ENCODE measurements around the gene GHRH.

The GHRH gene

GRCh38 chr20:37290158-37290810 lies 28.7 kb upstream of the GHRH start:
- DNase-seq: no peak

GRCh38 chr20:37288091-37288490 lies 26.5 kb upstream of the GHRH start:
- no peak for DNase-seq

- no peak for DNase-seq
Measured at GRCh38 chr20:37285664-37286374, 24.2 kb upstream of the GHRH start.

- DNase-seq: no peak
Measured at GRCh38 chr20:37284691-37285161, 23.1 kb upstream of the GHRH start.

GRCh38 chr20:37283530-37284195 lies 22.0 kb upstream of the GHRH start:
- DNase-seq: no peak

- no peak for DNase-seq
Measured at GRCh38 chr20:37282556-37282955, 20.9 kb upstream of the GHRH start.

GRCh38 chr20:37280403-37280802 lies 18.8 kb upstream of the GHRH start:
- no peak for DNase-seq

- DNase-seq: no peak
Measured at GRCh38 chr20:37279820-37280219, 18.2 kb upstream of the GHRH start.

- DNase-seq: no peak
Measured at GRCh38 chr20:37278966-37279590, 17.5 kb upstream of the GHRH start.

- DNase-seq: no peak
Measured at GRCh38 chr20:37277253-37277593, 15.6 kb upstream of the GHRH start.

- DNase-seq: peak; percentile 17
Measured at GRCh38 chr20:37276494-37277252, 15.1 kb upstream of the GHRH start.

- DNase-seq: no peak
Measured at GRCh38 chr20:37274851-37275524, 13.4 kb upstream of the GHRH start.

- no peak for DNase-seq
Measured at GRCh38 chr20:37273988-37274387, 12.4 kb upstream of the GHRH start.

- DNase-seq: no peak
Measured at GRCh38 chr20:37271421-37271768, 9.8 kb upstream of the GHRH start.

- DNase-seq: no peak
Measured at GRCh38 chr20:37270576-37271420, 9.2 kb upstream of the GHRH start.

GRCh38 chr20:37267667-37268313 lies 6.2 kb upstream of the GHRH start:
- DNase-seq: no peak

GRCh38 chr20:37266940-37267666 lies 5.5 kb upstream of the GHRH start:
- DNase-seq: no peak

- no peak for DNase-seq
Measured at GRCh38 chr20:37265152-37265551, 3.5 kb upstream of the GHRH start.

GRCh38 chr20:37263686-37264085 lies 2.1 kb upstream of the GHRH start:
- DNase-seq: no peak

GRCh38 chr20:37262505-37262904 lies 891 bp upstream of the GHRH start:
- no peak for DNase-seq

Measured in SHP77 treated with DMSO at 0.1 percent for 48 hours (cell line).